ENCODE measurements around the gene TSSK6.

Gene TSSK6

DNA sequence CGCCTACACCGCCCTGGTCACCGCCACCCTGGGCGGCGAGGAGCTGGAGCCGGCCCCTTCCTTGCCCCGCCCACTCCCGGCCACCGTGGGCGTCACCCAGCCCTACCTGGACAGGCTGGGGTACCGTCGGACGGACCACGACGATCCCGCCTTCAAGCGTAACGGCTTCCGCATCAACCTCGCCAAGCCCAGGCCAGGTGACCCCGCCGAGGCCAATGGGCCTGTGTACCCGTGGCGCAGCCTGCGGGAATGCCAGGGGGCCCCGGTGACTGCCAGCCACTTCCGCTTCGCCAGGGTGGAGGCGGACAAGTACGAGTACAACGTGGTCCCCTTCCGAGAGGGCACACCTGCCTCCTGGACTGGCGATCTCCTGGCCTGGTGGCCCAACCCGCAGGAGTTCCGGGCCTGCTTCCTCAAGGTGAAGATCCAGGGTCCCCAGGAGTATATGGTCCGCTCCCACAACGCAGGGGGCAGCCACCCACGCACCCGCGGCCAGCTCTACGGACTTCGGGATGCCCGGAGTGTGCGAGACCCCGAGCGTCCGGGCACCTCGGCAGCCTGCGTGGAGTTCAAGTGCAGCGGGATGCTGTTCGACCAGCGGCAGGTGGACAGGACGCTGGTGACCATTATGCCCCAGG is 29.7 kb upstream of the TSSK6 start:
- no peak for DNase-seq (ENCODE audit: low read depth in 2 of 2)

DNA sequence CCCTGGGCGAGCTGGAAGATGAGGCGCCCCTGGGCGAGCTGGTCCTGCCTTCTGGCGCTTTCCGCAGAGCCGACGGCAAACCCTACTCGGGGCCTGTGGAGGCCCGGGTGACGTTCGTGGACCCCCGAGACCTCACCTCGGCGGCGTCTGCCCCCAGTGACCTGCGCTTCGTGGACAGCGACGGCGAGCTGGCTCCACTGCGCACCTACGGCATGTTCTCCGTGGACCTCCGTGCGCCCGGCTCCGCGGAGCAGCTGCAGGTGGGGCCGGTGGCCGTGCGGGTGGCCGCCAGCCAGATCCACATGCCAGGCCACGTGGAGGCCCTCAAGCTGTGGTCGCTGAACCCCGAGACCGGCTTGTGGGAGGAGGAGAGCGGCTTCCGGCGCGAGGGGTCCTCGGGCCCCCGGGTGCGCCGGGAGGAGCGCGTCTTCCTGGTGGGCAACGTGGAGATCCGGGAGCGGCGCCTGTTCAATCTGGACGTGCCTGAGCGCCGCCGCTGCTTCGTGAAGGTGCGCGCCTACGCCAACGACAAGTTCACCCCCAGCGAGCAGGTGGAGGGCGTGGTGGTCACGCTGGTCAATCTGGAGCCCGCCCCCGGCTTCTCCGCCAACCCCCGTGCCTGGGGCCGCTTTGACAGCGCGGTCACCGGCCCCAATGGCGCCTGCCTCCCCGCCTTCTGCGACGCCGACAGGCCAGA is 29.1 kb upstream of the TSSK6 start:
- no peak for DNase-seq (ENCODE audit: low read depth in 2 of 2)

DNA sequence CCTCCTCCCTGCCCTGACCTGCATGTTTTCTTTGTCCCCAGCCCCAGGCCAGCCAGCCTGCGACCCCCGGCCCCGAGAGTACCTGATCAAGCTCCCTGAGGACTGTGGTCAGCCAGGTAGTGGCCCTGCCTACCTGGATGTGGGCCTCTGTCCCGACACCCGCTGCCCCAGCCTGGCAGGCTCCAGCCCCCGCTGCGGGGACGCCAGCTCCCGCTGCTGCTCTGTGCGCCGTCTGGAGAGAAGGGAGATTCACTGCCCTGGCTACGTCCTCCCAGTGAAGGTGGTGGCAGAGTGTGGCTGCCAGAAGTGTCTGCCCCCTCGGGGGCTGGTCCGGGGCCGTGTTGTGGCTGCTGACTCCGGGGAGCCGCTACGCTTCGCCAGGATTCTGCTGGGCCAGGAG is 28.3 kb upstream of the TSSK6 start:
- DNase-seq (ENCODE audit: low read depth in 2 of 2) = no peak

DNA sequence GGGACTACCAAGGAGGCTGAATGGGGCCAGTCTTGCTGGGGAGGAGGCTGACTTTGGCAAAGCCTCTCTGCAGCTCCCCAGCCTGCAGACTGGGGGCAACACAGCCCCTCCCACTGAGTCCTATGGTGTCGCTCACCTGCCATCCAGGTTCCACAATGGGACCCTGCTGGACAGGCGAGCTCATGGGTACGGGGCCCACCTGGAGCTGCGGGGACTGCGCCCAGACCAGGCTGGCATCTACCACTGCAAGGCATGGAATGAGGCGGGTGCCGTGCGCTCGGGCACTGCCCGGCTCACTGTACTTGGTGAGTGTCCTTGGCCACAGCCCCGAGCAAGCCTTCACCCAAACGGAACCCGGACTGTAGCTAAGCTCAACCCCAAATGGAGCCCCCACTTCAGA is 27.8 kb upstream of the TSSK6 start:
- no peak for DNase-seq (ENCODE audit: low read depth in 2 of 2)

DNA sequence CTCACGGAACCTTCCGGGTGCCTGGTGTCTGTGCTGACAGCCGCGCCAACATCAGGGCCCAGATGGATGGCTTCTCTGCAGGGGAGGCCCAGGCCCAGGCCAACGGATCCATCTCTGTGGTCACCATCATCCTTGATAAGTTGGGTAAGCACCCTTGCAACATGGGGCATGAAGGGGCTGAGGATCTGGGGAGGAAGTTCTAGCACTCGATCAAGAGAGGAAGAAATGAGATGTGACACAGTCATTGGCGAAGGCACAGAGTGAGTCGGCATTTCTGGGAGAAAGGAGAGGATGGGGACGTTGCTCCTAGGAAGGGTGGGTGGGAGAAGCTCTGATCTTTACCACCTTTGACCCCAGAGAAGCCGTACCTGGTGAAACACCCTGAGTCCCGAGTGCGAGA is 27.2 kb upstream of the TSSK6 start:
- DNase-seq (ENCODE audit: low read depth in 2 of 2) = no peak

DNA sequence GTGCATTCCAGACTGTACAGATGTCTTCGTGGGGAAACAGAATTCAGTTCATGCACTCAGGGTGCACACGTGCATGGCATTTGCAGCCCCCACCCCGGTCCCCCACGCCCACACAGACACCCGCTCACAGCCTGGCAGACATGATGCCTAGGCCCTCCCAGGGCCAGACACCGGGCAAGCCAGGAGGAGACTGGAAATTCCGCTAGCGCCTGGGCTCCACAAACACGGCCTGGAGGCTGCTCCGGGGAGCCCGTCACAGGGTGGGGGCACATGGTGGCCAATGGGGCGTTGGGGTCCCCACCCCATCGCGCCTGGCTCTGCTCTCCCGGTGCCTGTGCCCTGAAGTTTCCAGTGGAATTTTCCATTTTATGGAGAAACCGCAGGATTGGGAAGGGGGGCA is 26.3 kb upstream of the TSSK6 start:
- no peak for DNase-seq (ENCODE audit: low read depth in 2 of 2)

DNA sequence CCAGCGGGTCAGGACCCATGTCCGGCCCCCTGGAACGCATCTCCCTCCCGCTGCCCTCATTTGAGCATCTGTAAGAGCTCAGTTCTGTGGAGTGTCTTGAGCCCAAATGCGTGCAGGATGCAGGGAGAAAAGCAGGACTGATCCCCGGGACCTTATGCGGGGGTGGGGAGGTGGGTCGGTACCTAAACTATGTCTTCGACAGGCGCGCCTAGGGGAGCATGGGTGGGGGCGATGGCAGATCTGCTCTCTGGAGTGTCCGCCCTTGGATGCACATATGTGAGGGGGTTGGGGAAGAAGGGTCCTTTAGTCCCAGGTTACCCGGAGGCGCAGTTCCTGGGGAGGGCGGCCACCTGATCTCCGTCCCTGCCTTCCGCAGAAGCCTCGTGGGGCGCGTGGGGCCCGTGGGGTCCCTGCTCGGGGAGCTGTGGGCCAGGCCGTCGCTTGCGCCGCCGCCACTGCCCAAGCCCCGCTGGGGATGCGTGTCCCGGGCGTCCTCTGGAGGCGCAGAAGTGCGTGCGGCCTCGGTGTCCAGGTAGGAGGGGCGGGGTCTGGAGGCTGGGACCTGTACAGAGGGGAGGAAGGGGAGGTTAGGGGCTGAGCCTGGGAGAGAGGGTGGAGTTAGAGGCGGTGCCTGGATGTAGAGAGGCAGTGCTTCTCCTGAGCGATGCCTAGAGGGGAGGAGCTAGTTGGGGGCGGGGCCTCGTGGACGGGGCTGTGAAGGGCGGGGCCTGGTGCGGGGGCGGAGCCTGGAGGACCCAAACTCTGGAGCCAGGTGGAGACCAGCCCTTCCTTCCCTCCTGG is 25.6 kb upstream of the TSSK6 start:
- peak; percentile 46 to 77 for DNase-seq (ENCODE audit: low read depth in 2 of 2)

DNA sequence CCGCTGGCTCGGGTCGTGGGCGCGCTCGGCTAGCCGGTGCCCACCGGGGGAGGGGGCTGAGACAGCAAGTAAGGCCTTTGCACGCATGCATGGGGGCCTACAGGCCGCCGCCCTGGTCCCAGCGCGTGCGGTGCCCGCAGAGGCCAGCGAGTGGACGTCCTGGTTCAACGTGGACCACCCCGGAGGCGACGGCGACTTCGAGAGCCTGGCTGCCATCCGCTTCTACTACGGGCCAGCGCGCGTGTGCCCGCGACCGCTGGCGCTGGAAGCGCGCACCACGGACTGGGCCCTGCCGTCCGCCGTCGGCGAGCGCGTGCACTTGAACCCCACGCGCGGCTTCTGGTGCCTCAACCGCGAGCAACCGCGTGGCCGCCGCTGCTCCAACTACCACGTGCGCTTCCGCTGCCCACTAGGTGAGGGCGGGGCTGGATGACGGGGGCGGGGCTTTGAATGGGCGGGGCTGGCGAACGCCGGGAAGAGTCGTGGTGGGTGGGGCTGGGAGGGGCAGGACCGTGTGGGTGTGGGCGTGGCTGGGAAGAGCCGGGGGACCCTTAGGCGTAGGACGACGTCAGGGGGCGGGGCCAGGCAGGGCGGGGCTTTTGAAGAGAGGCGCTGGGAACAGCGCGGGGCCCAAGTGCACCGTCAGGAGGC is 24.8 kb upstream of the TSSK6 start:
- peak; percentile 38 to 75 for DNase-seq (ENCODE audit: low read depth in 2 of 2)

DNA sequence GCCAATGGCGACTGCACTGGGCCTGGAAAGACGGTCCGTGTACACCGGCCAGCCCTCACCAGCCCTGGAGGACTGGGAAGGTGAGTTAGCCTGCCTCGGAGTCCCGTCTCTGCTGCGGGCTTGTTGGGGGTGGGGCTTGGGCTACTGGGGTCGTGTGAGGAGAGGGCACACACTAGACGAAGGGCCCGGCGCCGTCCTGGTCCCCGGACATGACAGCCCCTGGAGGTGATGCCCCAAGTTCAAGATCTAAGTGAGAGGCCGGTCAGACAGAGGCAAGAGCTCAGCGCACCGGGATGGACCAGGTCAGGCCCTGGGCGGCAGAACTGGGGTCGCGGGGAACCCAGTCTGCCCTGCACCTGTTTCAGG is 24.3 kb upstream of the TSSK6 start:
- no peak for DNase-seq (ENCODE audit: low read depth in 2 of 2)

DNA sequence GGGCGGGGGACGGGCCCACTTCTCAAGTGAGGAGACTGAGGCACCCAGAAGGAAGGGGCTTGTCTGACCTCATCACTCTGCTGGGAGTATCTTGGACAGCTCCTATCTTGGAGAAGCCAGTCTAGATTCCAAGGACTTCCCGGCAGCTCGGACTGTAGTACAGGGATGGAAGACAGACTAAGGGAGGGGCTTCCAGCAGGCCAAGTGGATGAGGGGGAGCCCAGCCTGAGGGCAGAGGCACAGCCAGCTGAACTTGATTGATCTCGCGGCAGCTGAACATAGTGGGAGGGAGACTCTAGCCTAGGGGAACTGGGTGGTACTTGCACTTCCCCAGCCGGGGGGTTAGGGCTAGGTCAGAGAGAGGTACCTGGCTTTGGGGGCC is 23.4 kb upstream of the TSSK6 start:
- no peak for DNase-seq (ENCODE audit: low read depth in 2 of 2)

DNA sequence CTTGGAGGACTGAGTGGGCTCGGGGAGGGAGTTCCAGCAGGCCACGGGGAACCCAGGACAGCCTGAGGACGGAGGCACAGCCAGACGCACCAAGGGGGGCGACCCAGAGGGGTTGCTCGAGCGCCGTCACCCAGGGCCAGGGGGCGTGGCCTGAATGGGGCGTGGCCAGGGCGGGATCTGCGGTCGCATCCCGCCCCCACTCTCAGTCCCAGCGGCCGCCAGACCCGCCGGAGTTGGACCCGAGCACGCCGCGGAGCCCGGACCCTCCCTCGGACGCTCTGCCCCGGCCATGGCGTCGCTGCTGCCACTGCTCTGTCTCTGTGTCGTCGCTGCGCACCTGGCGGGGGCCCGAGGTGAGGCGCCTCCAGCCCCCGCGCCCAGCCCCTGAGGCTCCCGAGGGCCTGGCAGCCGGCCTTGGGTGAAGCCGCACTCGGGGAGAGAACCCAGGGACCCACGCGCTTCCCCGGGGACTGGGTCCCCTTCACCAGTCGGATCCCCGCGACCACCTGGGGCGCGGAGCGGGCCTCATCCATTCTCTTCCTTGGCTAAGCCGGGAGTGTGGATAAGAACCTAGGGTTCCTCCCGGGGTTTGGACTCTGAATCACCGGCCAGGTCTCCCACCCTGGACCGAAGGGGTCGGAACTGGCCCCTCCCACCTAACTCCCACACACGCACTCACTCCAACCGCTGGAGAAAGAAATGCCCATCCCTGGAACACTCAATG is 22.9 kb upstream of the TSSK6 start, which contains the start of gene CILP2:
Gene CILP2 (plus strand): TSS at position 205 of the 724 bp plus-strand sequence. CDS start 85 bp downstream, at position 290.
- no peak for DNase-seq (ENCODE audit: low read depth in 2 of 2)

DNA sequence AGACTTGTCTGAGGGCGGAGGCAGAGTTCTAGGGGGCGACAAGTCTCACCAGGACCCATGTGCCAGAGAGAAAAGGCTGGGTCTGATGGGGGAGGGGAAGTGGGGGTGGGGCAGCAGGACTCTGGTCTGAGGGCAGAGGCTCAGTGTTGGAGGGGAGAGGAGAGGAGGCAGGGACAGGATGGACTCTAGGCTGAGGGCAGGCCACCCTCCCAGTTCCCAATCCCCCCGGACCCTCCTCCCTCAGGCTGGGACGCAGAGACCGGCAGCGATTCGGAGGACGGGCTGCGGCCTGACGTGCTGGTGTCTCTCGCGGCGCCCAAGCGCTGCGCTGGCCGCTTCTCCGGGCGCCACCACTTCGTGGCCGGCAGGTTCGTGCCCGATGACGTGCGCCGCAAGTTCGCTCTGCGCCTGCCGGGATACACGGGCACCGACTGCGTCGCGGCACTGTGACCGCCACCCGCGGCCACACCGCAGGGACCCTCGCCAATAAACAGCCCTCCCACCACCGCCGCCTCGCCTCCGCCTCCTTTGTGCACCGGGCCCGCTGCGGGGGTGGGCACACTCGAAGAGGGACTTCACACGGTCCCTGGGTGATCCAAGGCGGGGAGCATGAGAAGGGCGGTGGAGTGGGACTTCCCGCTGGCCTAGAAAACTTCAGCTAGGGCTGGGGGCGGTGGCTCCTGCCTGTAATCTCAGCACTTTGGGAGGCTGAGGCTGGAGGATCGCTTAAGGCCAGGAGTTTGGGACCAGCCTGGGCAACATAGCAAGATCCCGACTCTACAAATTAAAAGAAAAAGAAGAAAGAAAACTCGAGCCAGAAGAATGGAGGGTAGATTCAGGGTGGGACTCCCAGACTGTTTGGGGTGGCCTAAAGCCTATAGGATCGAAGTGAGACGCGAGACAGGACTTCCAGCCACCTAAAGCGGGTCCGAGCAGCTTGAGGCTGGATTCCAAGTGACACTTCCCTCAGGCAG is 22.0 kb upstream of the TSSK6 start:
- no peak for DNase-seq (ENCODE audit: low read depth in 2 of 2)

DNA sequence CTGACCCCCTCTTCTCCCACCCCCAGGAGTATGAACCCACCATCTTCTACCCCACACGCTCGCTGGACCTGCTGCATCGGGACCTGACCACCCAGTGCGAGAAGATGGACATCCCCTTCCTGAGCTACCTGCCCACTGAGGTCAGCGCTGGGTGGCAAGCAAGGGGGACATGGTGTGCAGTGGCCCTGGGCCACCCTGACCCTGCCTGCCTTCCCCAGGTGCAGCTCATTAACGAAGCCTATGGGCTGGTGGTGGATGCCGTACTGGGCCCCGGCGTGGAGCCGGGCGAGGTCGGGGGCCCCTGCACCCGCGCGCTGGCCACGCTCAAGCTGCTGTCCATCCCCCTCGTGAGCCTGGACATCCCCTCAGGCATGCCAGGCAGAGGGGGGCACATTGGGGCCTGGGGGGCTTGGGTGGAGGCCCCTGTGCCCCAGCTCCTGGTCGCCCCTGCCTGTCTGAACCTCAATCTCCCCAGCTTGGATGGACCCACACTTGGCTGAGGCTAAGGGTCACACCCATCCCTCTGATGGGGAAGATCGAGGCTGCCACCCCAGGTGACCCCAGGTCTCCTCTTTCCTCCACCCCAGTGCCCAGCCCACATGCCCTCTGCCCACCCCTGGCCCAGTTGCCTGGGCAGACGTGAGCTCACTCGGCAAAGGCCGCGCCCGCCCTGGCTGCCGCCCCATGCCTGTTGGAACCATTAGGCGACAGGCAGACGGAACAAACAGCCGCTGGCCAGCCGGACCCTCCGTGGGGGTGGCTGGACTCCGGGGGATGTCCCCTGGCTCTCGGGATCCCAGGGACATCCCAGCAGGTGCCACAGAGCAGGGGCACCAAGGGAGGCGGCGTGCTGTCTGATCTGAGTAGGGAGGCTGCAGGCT is 20.2 kb upstream of the TSSK6 start:
- no peak for DNase-seq (ENCODE audit: low read depth in 2 of 2)

DNA sequence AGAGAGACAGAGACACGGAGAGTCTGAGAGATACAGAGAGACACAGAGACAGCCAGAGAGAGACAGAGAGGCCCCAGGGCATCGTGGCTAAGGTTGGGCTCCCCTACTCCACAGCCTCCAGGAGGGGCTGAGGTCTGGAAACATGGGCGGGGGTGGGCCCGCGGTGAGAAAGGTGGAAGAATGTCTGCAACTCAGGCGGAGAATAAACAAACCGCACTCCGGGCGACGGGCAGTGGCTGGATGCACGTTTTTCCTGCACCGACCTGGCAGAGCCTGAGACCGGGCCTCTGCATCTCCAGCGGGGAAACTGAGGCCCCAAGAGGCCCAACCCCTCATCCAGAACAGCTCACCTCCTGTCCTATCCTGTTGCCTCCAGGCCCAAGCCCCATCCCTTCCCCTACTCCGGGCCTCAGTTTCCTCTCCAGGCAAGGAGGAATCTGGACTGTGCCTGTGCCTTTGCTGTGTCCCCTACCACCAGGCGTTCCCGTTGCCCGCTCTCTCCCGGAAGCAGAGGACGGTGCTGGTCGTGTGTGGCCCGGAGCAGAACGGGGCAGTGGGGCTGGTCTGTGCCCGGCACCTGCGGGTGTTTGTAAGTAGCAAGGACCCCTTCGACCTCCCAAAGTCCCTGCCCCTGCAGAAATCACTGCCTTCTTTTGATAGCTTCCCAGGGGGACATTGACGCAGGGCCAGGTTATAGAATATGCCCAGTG is 19.4 kb upstream of the TSSK6 start:
- no peak for DNase-seq (ENCODE audit: low read depth in 2 of 2)

DNA sequence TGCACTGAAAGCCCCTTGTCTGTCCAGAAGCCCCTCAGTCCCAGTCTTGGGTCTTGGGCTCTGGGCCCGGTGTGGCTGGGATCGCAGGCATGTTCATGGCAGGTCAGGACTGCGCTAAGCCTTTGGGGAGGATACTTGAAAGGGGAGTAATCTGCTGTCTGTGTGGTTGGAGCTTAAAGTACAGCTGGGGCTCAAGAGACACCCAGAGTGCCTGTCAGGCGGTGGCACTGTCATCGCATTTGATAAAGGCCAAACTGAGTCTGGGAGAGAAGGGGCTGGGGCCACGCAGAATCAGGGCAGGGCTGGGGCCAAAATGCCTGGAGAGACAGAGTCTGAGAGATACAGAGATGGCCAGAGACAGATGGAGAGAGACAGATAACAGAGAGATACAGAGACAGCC is 18.5 kb upstream of the TSSK6 start:
- no peak for DNase-seq (ENCODE audit: low read depth in 2 of 2)

DNA sequence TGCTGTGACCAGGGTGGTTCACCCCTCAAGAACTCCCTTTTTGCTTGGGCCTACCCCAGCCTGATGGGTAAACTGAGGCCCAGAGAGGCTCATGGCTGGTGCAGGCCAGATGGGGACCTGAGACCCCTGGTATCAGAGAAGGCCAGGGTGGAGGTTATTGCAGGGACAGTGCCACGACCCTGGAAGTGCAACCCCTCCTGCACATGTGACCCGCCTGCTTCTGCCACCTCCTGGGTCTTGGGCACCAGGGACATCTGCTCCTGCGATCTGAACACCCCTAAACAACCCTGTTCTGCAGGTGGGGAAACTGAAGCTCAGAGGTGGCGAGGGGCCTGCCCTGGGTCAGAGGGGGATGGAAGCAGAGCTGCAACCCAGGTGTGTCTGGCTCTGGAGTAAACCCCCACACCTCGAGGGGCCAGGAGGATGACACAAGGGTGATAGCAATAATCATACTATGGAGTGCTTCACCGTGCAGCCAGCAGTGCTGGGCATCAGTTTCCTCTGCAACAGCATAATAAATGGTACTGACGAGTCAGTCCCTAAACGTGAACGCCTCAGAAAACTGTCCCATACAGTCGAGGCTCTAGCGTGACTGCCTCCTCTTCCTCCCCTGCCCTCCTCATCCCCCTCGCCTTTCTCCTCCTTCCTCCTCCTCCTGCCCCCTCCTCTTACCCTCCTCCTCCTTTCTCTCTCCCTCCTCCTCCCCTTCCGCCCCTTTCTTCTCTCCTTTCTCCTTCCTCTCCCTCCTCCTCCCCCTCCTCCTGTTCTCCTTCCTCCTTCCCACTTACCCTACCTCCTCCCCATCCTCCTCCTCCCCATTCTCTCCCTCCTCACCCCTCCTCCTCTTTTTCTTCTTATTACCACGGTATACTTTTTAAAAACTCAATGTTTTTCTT is 17.7 kb upstream of the TSSK6 start:
- no peak for DNase-seq (ENCODE audit: low read depth in 2 of 2)

DNA sequence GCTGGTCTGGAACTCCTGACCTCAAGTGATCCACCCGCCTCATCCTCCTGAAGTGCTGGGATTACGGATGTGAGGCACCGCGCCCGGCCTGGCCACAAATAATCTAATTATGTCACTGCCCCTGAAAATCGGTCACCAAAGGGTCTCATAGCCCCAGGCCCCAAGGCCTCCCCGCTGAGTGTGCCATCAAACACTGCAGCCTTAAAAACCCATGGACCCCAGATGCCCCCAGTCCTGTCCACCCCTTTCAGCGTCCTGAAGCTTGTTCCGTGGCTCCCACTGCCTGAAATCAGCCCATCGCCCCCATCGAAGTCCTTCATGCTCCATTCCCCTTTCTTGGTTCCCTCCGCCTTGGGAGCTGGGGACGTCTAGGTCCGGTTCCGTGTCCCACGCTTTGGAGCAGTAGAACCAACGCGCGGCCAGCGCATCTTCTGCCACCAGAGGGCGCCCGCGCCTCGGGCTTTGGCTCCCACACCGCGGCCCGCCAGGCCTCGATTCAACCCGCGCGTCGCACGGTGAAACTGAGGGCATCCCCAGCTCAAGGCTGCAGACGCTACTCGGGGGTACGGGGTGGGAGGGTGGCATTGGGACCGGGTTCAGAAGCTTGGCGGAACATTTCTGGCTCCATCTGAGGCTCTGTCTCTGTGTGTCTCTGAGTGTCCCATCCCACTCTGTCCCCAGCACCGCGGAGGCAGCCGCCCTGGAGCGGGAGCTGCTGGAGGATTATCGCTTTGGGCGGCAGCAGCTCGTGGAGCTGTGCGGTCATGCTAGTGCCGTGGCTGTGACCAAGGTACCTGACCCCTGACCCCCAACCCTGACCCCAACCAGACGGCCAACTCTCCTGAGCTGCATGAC is 16.8 kb upstream of the TSSK6 start:
- DNase-seq (ENCODE audit: low read depth in 2 of 2) = peak; percentile 71 to 81
